NCI-H1105 (cell line): ENCODE data around the gene TLN1.

Experiments used
- DNase-seq: peaks from one replicate; lab custom pipeline; 2025; lab: John Stamatoyannopoulos, UW

Gene TLN1, protein sequence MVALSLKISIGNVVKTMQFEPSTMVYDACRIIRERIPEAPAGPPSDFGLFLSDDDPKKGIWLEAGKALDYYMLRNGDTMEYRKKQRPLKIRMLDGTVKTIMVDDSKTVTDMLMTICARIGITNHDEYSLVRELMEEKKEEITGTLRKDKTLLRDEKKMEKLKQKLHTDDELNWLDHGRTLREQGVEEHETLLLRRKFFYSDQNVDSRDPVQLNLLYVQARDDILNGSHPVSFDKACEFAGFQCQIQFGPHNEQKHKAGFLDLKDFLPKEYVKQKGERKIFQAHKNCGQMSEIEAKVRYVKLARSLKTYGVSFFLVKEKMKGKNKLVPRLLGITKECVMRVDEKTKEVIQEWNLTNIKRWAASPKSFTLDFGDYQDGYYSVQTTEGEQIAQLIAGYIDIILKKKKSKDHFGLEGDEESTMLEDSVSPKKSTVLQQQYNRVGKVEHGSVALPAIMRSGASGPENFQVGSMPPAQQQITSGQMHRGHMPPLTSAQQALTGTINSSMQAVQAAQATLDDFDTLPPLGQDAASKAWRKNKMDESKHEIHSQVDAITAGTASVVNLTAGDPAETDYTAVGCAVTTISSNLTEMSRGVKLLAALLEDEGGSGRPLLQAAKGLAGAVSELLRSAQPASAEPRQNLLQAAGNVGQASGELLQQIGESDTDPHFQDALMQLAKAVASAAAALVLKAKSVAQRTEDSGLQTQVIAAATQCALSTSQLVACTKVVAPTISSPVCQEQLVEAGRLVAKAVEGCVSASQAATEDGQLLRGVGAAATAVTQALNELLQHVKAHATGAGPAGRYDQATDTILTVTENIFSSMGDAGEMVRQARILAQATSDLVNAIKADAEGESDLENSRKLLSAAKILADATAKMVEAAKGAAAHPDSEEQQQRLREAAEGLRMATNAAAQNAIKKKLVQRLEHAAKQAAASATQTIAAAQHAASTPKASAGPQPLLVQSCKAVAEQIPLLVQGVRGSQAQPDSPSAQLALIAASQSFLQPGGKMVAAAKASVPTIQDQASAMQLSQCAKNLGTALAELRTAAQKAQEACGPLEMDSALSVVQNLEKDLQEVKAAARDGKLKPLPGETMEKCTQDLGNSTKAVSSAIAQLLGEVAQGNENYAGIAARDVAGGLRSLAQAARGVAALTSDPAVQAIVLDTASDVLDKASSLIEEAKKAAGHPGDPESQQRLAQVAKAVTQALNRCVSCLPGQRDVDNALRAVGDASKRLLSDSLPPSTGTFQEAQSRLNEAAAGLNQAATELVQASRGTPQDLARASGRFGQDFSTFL (N-terminal part only)

DNA sequence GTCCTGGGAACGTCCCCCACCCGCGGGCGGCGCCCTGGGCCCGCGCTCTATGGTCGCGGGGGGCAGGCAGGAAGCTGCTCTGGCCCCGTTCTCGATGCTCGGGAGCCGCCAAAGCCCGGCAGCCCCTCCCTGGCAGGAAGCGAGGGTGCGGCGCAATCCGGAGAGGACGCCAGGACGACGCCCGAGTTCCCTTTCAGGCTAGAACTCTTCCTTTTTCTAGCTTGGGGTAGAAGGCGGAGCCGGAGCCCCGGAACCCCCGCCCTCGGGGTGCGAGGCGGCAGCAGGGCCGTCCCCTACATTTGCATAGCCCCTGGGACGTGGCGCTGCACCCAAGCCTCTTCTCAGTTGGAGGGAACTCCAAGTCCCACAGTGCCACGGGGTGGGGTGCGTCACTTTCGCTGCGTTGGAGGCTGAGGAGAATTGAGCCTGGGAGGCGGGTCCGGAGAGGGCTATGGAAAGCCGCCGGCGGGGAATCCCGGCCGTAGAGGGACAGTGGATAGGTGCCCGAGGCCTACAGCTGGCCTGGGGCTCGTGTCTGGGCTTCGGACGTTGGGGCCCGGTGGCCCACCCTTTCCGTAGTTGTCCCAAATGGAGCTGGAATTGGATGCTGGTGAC is at the start of gene TLN1, which contains the start of gene CREB3:
Gene TLN1, minus strand, starts transcription at position 11 of the 615 bp plus-strand sequence. CDS start 6,501 bp downstream, outside the sequence.
Gene CREB3, plus strand, starts transcription at position 482 of the 615 bp plus-strand sequence. Its CDS starts 107 bp downstream, at position 589.
- DNase-seq = peak; percentile 96

- DNase-seq = no peak
Observed at GRCh38 chr9:35781066-35781465, 49.1 kb upstream of the TLN1 start.

- DNase-seq = no peak
Observed at GRCh38 chr9:35778496-35778895, 46.5 kb upstream of the TLN1 start.

GRCh38 chr9:35776018-35776417 is 44.0 kb upstream of the TLN1 start:
- peak; percentile 74 for DNase-seq

- no peak for DNase-seq
Observed at GRCh38 chr9:35774907-35775635, 43.1 kb upstream of the TLN1 start.

DNA sequence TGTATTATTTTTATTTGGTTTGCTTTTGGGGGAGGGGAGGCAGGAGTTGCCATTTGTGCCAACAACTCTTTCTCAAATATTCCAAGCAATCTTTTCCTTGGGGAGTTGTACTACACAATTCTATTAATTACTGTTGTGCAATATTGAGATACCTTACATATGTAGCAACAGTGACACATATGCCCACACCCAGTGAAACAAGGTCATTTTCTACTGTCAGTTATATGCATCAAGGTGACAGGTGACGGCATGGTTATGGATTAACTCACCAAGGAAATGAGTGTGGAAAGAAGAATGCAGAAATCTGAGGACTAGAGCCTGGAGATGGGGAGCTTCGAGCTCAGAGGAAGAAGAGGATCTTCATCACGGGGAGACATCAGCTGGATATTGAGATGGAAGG is 39.9 kb upstream of the TLN1 start:
- DNase-seq = no peak

GRCh38 chr9:35771534-35771933 is 39.5 kb upstream of the TLN1 start:
- DNase-seq = peak; percentile 74

DNA sequence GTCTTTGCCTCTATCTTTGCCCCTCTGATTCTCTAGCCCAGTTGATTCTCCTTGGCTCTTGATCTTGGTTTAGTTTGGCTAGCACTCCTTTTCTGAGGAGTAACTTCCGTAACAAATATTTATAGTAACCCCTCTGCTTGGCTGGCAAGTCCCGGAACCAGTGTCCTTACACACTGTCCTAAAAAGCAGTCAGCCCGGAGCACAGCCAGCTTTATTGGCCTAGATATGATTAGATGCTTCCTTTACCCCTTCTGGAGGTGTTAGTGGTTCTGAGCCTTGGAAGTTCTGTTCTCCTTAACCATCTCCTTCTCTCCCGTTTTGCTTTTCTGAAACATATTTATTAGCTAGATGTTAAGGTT is 39.1 kb upstream of the TLN1 start:
- no peak for DNase-seq

- no peak for DNase-seq
Observed at GRCh38 chr9:35769763-35770162, 37.8 kb upstream of the TLN1 start.

GRCh38 chr9:35767458-35767857 is 35.5 kb upstream of the TLN1 start:
- DNase-seq = no peak

DNA sequence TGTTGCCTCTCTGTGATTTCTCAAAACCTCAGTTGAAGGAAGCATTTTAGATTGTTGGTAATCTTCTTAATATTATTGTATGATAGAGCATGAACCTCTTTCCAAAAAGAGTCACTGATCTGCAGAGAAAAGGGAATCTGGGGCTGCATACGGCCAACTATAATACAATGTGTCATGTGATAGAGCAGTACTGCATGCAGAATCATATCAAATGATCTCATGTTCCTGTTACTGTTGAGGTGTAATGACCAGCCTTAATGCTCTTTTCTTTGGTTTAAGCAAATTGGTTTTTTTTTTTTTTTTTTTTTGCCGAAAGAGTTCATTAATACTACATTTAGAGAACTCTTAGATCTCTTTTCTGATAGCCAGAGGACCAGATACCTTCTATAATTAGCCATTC is 35.0 kb upstream of the TLN1 start:
- no peak for DNase-seq

DNA sequence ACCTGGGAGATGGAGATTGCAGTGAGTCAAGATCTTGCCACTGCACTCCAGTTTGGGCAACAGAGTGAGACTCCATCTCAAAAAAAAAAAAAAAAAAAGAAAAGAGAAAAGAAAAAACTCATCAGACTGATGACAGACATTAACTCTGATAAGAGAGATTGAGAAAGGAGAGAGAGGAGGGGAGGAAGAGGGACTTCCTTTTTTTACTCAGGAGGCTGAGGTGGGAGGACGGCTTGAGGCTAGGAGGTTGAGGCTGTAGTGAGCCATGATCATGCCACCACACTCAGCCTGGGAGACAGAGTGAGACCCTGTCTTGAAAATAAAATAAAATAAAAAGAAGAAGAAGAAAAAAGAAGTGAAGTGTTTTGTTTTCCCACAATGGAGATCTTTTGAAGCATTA is 31.8 kb upstream of the TLN1 start:
- DNase-seq = no peak

DNA sequence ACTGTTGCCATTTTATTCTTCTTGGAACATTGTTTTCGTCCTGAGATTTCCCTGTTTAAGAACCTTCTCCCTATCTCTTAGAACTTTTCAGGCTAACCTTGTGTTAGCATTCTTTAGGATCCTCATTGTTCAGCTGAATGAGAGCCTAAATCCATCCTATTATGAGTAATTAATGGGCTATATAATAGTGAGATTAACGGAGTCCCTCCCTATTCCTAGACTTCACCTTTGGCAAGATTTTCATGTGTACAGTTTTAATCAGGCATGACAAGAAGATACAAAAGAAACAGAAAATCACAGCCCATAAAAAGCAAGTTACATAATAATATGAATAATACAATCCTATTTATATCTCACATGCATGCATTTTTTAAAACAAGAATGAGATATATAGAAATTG is 31.2 kb upstream of the TLN1 start:
- no peak for DNase-seq

DNA sequence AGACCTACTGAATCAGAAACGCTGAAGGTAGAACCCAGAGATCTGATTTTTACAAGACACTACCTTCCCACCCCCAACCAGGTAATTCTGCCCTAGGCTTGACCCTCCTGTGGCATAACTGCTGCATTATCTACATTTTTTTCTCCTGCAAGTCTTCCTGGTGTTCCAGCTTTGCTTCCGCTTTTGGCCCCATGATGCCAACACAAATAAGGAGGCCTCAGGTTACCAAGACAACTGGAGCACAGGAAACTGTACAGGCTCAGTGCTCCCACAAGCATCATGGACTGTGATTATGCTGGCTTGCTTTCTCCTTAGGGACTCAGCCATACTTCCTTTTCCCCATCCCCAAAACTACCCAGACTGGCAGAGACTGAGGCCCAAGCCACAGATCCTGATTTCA is 28.7 kb upstream of the TLN1 start:
- DNase-seq = no peak

- DNase-seq = no peak
Observed at GRCh38 chr9:35759795-35760194, 27.8 kb upstream of the TLN1 start.

- DNase-seq = no peak
Observed at GRCh38 chr9:35758475-35759050, 26.6 kb upstream of the TLN1 start.

DNA sequence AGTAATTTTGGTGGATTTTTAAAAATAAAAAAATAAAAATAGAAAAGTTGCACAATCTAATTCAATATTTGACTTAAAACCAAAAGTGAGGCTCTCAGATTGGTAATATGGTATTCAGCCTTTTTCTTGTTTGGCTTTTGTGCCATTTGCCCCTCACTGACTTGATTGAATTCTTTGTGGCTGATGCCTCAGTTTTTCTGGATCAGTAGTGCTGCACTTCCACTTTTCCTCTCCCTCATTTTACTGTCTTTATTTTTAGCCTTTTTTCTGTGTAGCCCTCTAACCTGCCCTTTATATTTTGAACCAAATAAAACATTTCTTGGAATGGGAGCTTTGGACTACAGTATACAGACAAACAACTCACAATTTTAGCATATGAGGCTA is 25.9 kb upstream of the TLN1 start:
- DNase-seq = no peak

DNA sequence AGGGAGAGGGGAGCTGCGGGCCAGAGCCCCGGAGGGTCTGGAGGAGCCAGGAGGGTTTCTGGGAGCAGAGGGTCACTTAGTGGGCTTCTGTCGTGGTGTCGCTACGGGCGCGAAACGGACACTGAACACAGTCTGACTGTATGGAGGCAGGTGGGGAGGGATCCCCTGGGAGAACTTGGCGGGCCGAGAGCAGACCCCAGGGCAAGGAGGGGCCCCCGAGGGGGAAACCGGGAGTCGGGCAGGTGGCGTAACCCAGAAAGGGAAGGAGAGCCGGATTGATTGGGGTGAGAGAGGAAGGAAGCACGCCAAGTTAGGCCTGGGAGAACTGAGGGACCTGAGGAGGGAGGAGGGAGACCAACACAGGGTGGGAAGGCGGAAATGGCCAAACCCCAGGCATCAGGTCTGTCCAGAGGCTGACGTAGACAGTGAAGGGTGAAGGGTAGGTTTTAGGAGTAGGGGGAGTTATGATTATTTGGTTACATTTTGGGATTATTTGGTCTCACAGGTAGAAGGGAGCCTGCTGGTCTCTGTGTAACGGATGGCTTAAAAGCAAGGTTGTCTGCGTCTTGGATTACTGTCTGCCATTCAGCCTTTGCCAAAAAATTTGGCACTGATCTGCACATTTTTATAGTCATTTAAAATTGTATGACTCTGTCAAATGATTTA is 25.4 kb upstream of the TLN1 start:
- DNase-seq = peak; percentile 45

DNA sequence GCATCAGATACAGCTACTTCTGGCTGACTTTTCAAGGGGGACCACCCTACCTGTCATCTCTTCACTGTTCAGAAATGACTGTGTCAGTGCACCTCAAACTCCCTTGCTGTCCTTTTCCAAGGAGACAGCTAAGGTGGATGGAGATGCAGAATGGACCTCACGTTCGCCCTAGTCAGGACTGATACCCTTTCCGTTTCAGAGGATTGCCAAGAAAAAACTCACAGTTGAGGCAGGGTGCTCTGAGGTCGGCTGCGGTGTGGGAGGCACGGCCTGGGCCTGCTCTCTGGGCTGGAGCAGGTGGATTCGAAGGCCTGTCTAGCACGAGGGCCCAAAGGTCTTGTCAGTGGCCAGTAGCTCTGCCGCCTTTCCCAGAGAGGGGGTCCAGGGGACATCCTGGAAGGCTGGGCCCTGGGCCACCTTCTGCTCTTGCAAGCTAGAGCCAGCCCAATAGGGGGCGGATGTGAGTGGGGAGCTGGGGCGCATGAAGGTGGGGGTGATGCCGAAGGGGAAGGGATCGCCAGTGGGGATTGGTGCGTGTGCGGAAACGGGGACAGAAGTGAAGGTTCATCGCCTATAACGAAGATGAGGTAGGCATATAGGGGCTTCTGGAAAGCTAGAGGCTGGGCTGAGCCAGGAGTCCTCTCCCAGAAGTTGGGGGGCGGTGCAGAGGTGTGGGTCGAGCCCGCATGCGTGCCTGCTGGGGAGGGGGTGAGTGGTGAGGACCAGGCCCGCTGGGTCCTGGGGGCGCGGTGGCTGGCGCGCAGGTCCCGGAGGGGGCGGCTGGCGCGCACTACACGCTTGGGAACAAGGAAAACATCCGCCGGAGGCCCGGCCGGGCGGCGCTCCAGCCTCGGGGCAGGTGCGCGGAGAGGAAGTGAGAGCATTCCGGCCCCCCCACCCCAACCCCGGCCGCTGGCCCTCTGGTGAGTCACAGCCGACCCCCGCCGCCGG is 24.6 kb upstream of the TLN1 start:
- peak; percentile 70 for DNase-seq
